WI38 (cell line): Measurements from ENCODE around the gene CRYBA2.
A peak's percentile ranks its signal among the peaks of the same experiment; 100 is the strongest.

ENCODE experiments used
- H3K4me3 ChIP-seq: 2 replicates; pipeline ENCODE4 v1.5.1; 2011; ENCODE audit warnings: low read depth, mild to moderate bottlenecking, control low read depth, low read length
- TF ChIP-seq, protein P1 (sequence below): IDR thresholded peaks from 2 replicates; pipeline ENCODE4 v1.5.1; 2012; ENCODE audit warnings: low read depth, mild to moderate bottlenecking, control low read depth, low read length

Gene CRYBA2

GRCh38 chr2:218999021-218999880 lies 6.0 kb upstream of the CRYBA2 start:
- no peak overlapping the region for H3K4me3 ChIP-seq
- TF ChIP-seq, protein P1, sequence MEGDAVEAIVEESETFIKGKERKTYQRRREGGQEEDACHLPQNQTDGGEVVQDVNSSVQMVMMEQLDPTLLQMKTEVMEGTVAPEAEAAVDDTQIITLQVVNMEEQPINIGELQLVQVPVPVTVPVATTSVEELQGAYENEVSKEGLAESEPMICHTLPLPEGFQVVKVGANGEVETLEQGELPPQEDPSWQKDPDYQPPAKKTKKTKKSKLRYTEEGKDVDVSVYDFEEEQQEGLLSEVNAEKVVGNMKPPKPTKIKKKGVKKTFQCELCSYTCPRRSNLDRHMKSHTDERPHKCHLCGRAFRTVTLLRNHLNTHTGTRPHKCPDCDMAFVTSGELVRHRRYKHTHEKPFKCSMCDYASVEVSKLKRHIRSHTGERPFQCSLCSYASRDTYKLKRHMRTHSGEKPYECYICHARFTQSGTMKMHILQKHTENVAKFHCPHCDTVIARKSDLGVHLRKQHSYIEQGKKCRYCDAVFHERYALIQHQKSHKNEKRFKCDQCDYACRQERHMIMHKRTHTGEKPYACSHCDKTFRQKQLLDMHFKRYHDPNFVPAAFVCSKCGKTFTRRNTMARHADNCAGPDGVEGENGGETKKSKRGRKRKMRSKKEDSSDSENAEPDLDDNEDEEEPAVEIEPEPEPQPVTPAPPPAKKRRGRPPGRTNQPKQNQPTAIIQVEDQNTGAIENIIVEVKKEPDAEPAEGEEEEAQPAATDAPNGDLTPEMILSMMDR: no peak

- H3K4me3 ChIP-seq: no peak overlapping the region
- TF ChIP-seq, protein P1: no peak
Observed at GRCh38 chr2:218998414-218999002, 5.3 kb upstream of the CRYBA2 start.

DNA sequence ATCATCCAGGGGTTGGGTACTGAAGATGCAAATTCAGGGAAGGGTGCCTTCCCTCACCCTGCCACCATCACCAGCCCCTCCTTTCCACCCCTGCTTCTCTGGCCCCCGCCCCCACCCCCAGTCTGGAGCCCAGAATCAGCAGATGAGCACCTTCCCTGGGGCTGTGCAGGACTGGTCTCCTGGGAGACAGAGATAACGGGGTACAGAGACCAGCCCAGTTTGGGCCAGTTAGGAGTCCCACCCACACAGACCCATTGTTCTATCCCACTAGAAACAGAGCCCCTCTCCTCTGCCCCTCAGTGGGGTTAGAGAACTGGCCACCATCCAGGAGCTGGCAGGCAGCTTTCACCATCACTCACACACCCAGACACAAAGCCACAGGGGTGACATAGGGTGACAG lies 4.5 kb upstream of the CRYBA2 start:
- TF ChIP-seq, protein P1: no peak
- H3K4me3 ChIP-seq: no peak overlapping the region

GRCh38 chr2:218996937-218997336 lies 3.7 kb upstream of the CRYBA2 start:
- H3K4me3 ChIP-seq: no peak overlapping the region
- TF ChIP-seq, protein P1: no peak

GRCh38 chr2:218995972-218996711 lies 2.9 kb upstream of the CRYBA2 start:
- H3K4me3 ChIP-seq: peak overlapping the region; percentile 44
- TF ChIP-seq, protein P1: peak; percentile 67

- no peak overlapping the region for H3K4me3 ChIP-seq
- TF ChIP-seq, protein P1: no peak
Observed at GRCh38 chr2:218995561-218995960, 2.3 kb upstream of the CRYBA2 start.
